Right lobe of liver (tissue), 6 donors: ENCODE data around the gene CCDC28A. TPM values are rescaled to one million over a fixed set of nuclear protein-coding genes. Genes with fewer than 3 reads are reported as not detected.

Experiments used
- ATAC-seq, 4 donors: fragments of 200-7000 bp; cut with Tn5 transposase; one replicate each; pipeline ENCODE4 v1.9.1; 2020; ENCODE audit warnings: mild to moderate bottlenecking in 4 of 4, moderate library complexity in 4 of 4
- DNase-seq, 3 donors: peaks; one replicate each; pipeline ENCODE4 v3.0.0-alpha.2; 2020
- H3K27ac ChIP-seq, 3 donors: fragments of 200-600 bp; one replicate each; pipeline ENCODE4 v1.8.0; 2022
- H3K27me3 ChIP-seq, 2 donors: fragments of 200-600 bp; one replicate each; pipeline ENCODE4 v1.8.0; 2022
- H3K36me3 ChIP-seq, 4 donors: fragments of 200-600 bp; sonication (generic) in 1 of 4; one replicate each; pipeline versions ENCODE4 v1.5.1 to v1.8.0; 2017 to 2022; ENCODE audit warnings: control low read depth in 1 of 4
- H3K4me1 ChIP-seq, 4 donors: fragments of 200-600 bp; sonication (generic) in 1 of 4; one replicate each; pipeline versions ENCODE4 v1.5.1 to v1.8.0; 2017 to 2022; ENCODE audit warnings: control low read depth in 1 of 4
- H3K4me3 ChIP-seq, 3 donors: fragments of 200-600 bp; one replicate each; pipeline ENCODE4 v1.8.0; 2022
- H3K9me3 ChIP-seq, 4 donors: fragments of 200-600 bp; sonication (generic) in 1 of 4; one replicate each; pipeline versions ENCODE4 v1.5.1 to v1.8.0; 2017 to 2022; ENCODE audit warnings: control low read depth in 1 of 4
- POLR2A ChIP-seq: fragments of 450-650 bp; IDR thresholded peaks from one replicate; pipeline ENCODE4 v1.6.1; 2017; ENCODE audit warnings: antibody characterized with exemption, mild to moderate bottlenecking
- whole genome bisulfite sequencing: methylation state at CpG from one replicate; pipeline ENCODE4 v1.1.6; 2018; ENCODE audit warnings: low coverage, low lambda C conversion rate; ENCODE audit not compliant: insufficient coverage; ENCODE audit errors: missing lambda C conversion rate; 5-methylcytosine and 5-hydroxymethylcytosine counted together
- intact Hi-C, 2 donors: fragments of 100-400 bp; cut with DNase I; formaldehyde crosslinking; loops; one replicate each; pipeline versions ENCODE4 v1.11.2 to v1.14.1; 2022
- total RNA-seq, 6 experiments: library from RNA; depleted of rRNA in 2 of 6; stranded (reverse); fragments of >200 nt in 2 of 6; fragmentation: NEBNext Ultra II Directional in 3 of 6; extraction: Animal tissue kit (Norgen Biotek cat#: 25700) in 3 of 6; gene quantifications; one replicate each; pipeline versions ENCODE4 v1.1.0 to v1.2.4, GENCODE V29; 2016 to 2023
- TF ChIP-seq, protein P1 (sequence below), 4 donors: fragments of 200-600 bp in 3 of 4; fragments of 450-650 bp in 1 of 4; IDR thresholded peaks; one replicate each; pipeline versions ENCODE4 v1.5.1 to v1.8.0; 2016 to 2022; ENCODE audit warnings: antibody characterized with exemption in 4 of 4, mild to moderate bottlenecking in 2 of 4
- donor health status: DM: no; HTN: yes; CAD: no.
- donor health status: DM: no; HTN: no; CAD: no.
- donor health status: DM: no; HTN: no; CAD: no.
- donor health status: DM: no; HTN: yes; CAD: no.
- donor health status: DM: no; HTN: yes; CAD: no.

Gene CCDC28A
- total RNA-seq, 6 experiments from 2014 or later: 14.6 to 27.1 (median 17.2) TPM

DNA sequence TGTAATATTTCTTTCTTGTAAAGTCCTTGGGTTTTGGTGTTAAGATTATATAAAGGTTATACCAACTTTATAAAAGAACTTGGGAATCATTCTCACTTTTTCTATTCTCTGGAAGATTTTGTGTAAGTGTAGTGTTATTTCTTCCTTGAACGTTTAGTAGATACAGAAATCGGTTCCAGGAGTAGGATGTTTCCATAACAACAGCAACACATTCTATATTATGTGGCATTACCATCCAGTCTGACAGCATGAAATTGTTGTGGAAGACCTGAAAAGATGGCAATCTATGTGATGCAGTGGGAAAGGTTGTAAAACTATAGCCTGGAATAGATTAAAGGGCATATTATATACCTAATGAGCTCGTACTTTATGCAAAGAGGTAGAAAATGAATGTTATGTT, 36.1 kb downstream of the CCDC28A start:
- intact Hi-C loops: no loop called here
- DNase-seq (no peak), ATAC-seq (no peak)
- TF ChIP-seq, protein P1, sequence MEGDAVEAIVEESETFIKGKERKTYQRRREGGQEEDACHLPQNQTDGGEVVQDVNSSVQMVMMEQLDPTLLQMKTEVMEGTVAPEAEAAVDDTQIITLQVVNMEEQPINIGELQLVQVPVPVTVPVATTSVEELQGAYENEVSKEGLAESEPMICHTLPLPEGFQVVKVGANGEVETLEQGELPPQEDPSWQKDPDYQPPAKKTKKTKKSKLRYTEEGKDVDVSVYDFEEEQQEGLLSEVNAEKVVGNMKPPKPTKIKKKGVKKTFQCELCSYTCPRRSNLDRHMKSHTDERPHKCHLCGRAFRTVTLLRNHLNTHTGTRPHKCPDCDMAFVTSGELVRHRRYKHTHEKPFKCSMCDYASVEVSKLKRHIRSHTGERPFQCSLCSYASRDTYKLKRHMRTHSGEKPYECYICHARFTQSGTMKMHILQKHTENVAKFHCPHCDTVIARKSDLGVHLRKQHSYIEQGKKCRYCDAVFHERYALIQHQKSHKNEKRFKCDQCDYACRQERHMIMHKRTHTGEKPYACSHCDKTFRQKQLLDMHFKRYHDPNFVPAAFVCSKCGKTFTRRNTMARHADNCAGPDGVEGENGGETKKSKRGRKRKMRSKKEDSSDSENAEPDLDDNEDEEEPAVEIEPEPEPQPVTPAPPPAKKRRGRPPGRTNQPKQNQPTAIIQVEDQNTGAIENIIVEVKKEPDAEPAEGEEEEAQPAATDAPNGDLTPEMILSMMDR (IDR thresholded peaks at IDR 0.05): no peak
- TF ChIP-seq POLR2A: no peak
- Histone ChIP-seq H3K4me3 (no peak overlapping the region), H3K4me1 (no peaks in the 10 kb centered on the region), H3K27ac (no peak overlapping the region), H3K9me3 (no peaks in the 10 kb centered on the region), H3K27me3 (no peaks in the 10 kb centered on the region), H3K36me3 (no peaks in the 10 kb centered on the region)
- 69% methylated on average over 3 of the region's 3 CpGs for WGBS

DNA sequence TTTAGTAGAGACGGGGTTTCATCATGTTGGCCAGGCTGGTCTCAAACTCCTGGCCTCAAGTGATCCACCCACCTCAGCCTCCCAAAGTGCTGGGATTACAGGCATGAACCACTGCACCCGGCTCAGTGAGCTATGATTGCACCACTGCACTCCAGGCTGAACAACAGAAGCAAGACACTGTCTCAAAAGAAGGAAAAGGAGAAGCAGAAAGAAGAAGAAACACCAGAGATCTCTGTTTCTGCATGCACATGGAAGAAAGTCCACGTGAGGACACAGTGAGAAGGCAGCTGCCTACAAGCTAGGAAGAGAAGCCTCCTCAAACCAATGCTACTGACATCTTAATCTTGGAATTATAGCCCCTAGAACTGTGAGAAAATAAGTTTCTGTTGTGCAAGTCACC, 38.3 kb downstream of the CCDC28A start:
- TF ChIP-seq POLR2A: no peak
- TF ChIP-seq, protein P1 (IDR thresholded peaks at IDR 0.05): no peak
- no peaks in the 10 kb centered on the region for H3K4me1 ChIP-seq
- DNase-seq (no peak), ATAC-seq (peak in 2 of 4 donors; percentile 23 to 52)
- no peaks in the 10 kb centered on the region for H3K9me3 ChIP-seq
- no peaks in the 10 kb centered on the region for H3K36me3 ChIP-seq
- H3K27ac ChIP-seq: no peak overlapping the region
- H3K27me3 ChIP-seq: no peaks in the 10 kb centered on the region
- 47% methylated on average over 2 of the region's 3 CpGs for WGBS
- intact Hi-C loops: no loop called here
- H3K4me3 ChIP-seq: no peak overlapping the region

DNA sequence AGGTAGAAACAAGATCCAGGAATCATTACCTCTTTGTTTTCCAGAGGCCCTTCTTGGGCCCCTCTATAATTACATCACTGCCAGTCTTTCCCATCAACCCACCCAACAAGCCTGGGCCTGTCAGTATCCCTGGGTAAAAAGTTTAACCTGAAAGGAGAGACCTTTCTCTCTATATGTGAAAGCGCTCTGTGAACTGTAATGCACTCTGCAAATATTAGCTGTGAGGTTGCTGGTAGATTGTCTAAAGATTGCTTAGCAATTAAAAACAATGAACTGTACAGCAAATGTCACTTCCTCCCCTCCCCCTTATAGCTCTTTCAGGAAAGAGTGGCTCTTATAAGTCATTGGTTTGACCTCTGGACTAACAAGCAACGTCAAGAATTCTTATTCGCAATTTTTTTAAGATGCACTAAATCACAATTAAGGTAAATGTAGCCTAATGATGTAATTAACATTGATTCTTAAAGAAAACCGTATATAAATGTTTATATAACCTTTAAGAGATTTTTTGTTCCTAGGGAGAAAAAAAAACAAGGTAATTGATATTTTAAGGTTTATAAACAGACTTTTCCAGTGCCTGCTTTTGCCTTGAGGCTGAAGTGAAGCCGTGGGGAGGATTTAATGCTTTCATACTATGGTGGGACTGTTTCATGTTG, 40.7 kb downstream of the CCDC28A start:
- DNase-seq: no peak
- Histone ChIP-seq H3K36me3 (no peaks in the 10 kb centered on the region), H3K4me3 (no peak overlapping the region), H3K27me3 (no peaks in the 10 kb centered on the region), H3K27ac (no peak overlapping the region), H3K4me1 (no peaks in the 10 kb centered on the region), H3K9me3 (no peaks in the 10 kb centered on the region)
- TF ChIP-seq, protein P1 (IDR thresholded peaks at IDR 0.05): no peak
- TF ChIP-seq POLR2A: no peak
- intact Hi-C loops: no loop called here
- WGBS: 45% methylated on average over 5 of the region's 5 CpGs
- ATAC-seq: no peak

DNA sequence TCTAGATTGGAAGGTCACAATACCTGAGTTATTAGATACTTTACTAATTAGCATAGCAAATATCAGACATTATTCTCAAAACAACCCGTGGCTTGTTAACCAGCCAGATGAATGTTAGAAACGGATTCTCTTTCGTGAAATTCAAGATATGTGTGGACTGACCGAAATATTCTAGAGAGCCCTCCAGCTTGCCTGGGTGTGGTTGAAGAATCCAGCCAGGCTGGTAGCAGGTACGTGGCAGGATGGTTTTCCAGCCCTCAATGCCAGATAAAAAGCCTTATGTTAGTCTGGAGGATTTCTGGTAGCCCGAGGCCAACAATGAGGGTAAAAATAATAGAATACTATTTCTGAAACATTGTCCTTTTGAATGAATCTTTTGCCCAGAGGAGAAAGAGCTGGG, 41.7 kb downstream of the CCDC28A start:
- H3K36me3 ChIP-seq: no peaks in the 10 kb centered on the region
- DNase-seq: no peak
- H3K4me3 ChIP-seq: no peak overlapping the region
- no peak for ATAC-seq
- no peak for TF ChIP-seq POLR2A
- TF ChIP-seq, protein P1 (IDR thresholded peaks at IDR 0.05): no peak
- H3K9me3 ChIP-seq: no peaks in the 10 kb centered on the region
- no peaks in the 10 kb centered on the region for H3K27me3 ChIP-seq
- H3K27ac ChIP-seq: no peak overlapping the region
- 61% methylated on average over 6 of the region's 6 CpGs for WGBS
- intact Hi-C loops: no loop called here
- no peaks in the 10 kb centered on the region for H3K4me1 ChIP-seq
